HTERT RPE-1 (cell line): ENCODE results near the gene DNAJC3.
"Not testable (repeated sequence)": the region's sequence is repeated elsewhere in the genome, so short reads cannot be mapped to it uniquely, and the experiment has no call there.

Experiments
- in situ Hi-C: fragments of 300-500 bp; cut with MboI; formaldehyde crosslinking; loops from 4 replicates; pipeline ENCODE4 v1.14.3; 2020; ENCODE audit warnings: low sequenced_read_pairs

DNAJC3 gene

GRCh38 chr13:95676762-95677563 lies at the start of gene DNAJC3:
Gene DNAJC3, plus strand, starts transcription at chr13:95677139. Its CDS starts 117 bp downstream, at chr13:95677256.
- in situ Hi-C loops: no loop called here

GRCh38 chr13:95627590-95627989 lies 49.3 kb upstream of the DNAJC3 start:
- in situ Hi-C loops: no loop called here

GRCh38 chr13:95628488-95628887 lies 48.5 kb upstream of the DNAJC3 start:
- in situ Hi-C loops: no loop called here

- in situ Hi-C loops: no loop called here
Measured at GRCh38 chr13:95629071-95629470, 47.9 kb upstream of the DNAJC3 start.

- in situ Hi-C loops: no loop called here
Measured at GRCh38 chr13:95630593-95630992, 46.3 kb upstream of the DNAJC3 start.

- in situ Hi-C loops: no loop called here
Measured at GRCh38 chr13:95636853-95637252, 40.1 kb upstream of the DNAJC3 start.

GRCh38 chr13:95641291-95642027 lies 35.5 kb upstream of the DNAJC3 start:
- in situ Hi-C loops: no loop called here

- in situ Hi-C loops: no loop called here
Measured at GRCh38 chr13:95642028-95642621, 34.8 kb upstream of the DNAJC3 start.

GRCh38 chr13:95642999-95643398 lies 33.9 kb upstream of the DNAJC3 start:
- in situ Hi-C loops: no loop called here

GRCh38 chr13:95643571-95643935 lies 33.4 kb upstream of the DNAJC3 start:
- in situ Hi-C loops: no loop called here

- in situ Hi-C loops: no loop called here
Measured at GRCh38 chr13:95643936-95644598, 32.9 kb upstream of the DNAJC3 start.

- in situ Hi-C loops: no loop called here
Measured at GRCh38 chr13:95644601-95645052, 32.3 kb upstream of the DNAJC3 start, which contains the start of gene DZIP1. Gene DZIP1, minus strand, starts transcription at chr13:95644706. Its CDS starts 2,677 bp downstream, at chr13:95642029.

- in situ Hi-C loops: no loop called here
Measured at GRCh38 chr13:95647321-95647720, 29.6 kb upstream of the DNAJC3 start.

GRCh38 chr13:95650696-95651095 lies 26.2 kb upstream of the DNAJC3 start:
- in situ Hi-C loops: no loop called here

- in situ Hi-C loops: no loop called here
Measured at GRCh38 chr13:95652244-95652764, 24.6 kb upstream of the DNAJC3 start.

GRCh38 chr13:95652821-95653220 lies 24.1 kb upstream of the DNAJC3 start:
- in situ Hi-C loops: no loop called here

- in situ Hi-C loops: no loop called here
Measured at GRCh38 chr13:95656386-95657015, 20.4 kb upstream of the DNAJC3 start.

GRCh38 chr13:95659500-95659899 lies 17.4 kb upstream of the DNAJC3 start:
- in situ Hi-C loops: no loop called here

GRCh38 chr13:95660981-95661581 lies 15.9 kb upstream of the DNAJC3 start:
- in situ Hi-C loops: no loop called here

- in situ Hi-C loops: not testable (repeated sequence)
Measured at GRCh38 chr13:95667235-95667634, 9.7 kb upstream of the DNAJC3 start.
